ENCODE measurements around the gene DLG2. TPM values are rescaled to one million over a fixed set of nuclear protein-coding genes. Genes with fewer than 3 reads are reported as not detected.

Gene DLG2
- total and polyA plus RNA-seq, 2 of the 4 experiments (the other 2 are of a cell fraction), result 0.31 to 0.36 TPM

- Histone ChIP-seq H3K27me3 (ENCODE audit: control insufficient read depth, insufficient read depth, low read length) (no peaks in the 10 kb centered on the region), H2AK9ac (replicated peaks; ENCODE audit: low read depth, low read length, poor library complexity) (no peak overlapping the region), H3K14ac (replicated peaks; ENCODE audit: low read depth, low read length) (no peak overlapping the region), H3K9me3 (ENCODE audit: control insufficient read depth, insufficient read depth, low read length) (no peaks in the 10 kb centered on the region), H3K36me3 (ENCODE audit: control insufficient read depth, insufficient read depth, low read length) (no peaks in the 10 kb centered on the region), H3K4me3 (ENCODE audit: insufficient read depth, low read depth, low read length) (no peak overlapping the region), H3K56ac (ENCODE audit: extremely low read depth, insufficient read depth, low read length) (no peak overlapping the region), H2BK5ac (ENCODE audit: low read depth, low read length, poor library complexity, severe bottlenecking) (no peak overlapping the region), H4K8ac (ENCODE audit: low read depth in 2 of 2, low read length in 2 of 2) (no peak overlapping the region), H2AK5ac (ENCODE audit: low read depth, low read length) (no peak overlapping the region), H3K18ac (ENCODE audit: low read depth, low read length) (no peak overlapping the region), H2BK15ac (ENCODE audit: low read depth, low read length) (no peak overlapping the region), H2BK120ac (ENCODE audit: low read depth, low read length) (no peak overlapping the region), H3K79me1 (ENCODE audit: low read depth in 1 of 2, low read length in 2 of 2) (no peaks in the 10 kb centered on the region), H3K4ac (ENCODE audit: low read depth, low read length) (no peak overlapping the region), H3K27ac (ENCODE audit: insufficient read depth, low read length) (no peak overlapping the region), H4K5ac (ENCODE audit: low read depth, low read length) (no peak overlapping the region), H4K20me1 (ENCODE audit: insufficient read depth, low read length) (no peaks in the 10 kb centered on the region), H3K9me1 (ENCODE audit: insufficient read depth, low read length) (no peaks in the 10 kb centered on the region), H3K4me1 (ENCODE audit: control insufficient read depth, insufficient read depth, low read length) (no peaks in the 10 kb centered on the region), H4K91ac (ENCODE audit: insufficient read depth, low read depth, low read length) (no peak overlapping the region), H2AFZ (replicated peaks; ENCODE audit: low read length, poor library complexity) (no peak overlapping the region), H3K4me2 (ENCODE audit: low read depth, low read length) (no peak overlapping the region), H3K9ac (ENCODE audit: low read depth, low read length) (no peak overlapping the region), H2BK20ac (ENCODE audit: low read depth, low read length) (no peak overlapping the region), H3K23ac (ENCODE audit: low read depth, low read length) (no peak overlapping the region)
- in situ Hi-C loops (cut with MboI; ENCODE audit: low sequenced_read_pairs) (no loop called here), dilution Hi-C loops (cut with HindIII; ENCODE audit: low sequenced_read_pairs, unreplicated experiment) (no loop called here), intact Hi-C loops (cut with micrococcal nuclease) (no loop called here)
- CTCF ChIA-PET, result interaction anchor here (1.1 kb wide), 1 partner anchor 10 kb away, joined by 3 read pairs; no protein-coding TSS in a partner anchor
- no TSS peak for BruUV-seq (replicated peaks)
- POLR2A ChIA-PET (ENCODE audit: unreplicated experiment), result no interaction called here
- TF ChIP-seq POLR2A (IDR thresholded peaks at IDR 0.05; ENCODE audit: low read depth, low read length) (no peak), SMC3 (IDR thresholded peaks at IDR 0.05; ENCODE audit: low read depth, low read length) (no peak), NFE2L2 (IDR thresholded peaks at IDR 0.05; ENCODE audit: low read depth, low read length) (no peak), MXI1 (IDR thresholded peaks at IDR 0.05; ENCODE audit: borderline replicate concordance, low read depth, low read length) (no peak), RAD21 (IDR thresholded peaks at IDR 0.05; ENCODE audit: low read length) (no peak), FOS (IDR thresholded peaks at IDR 0.05; ENCODE audit: low read depth, low read length) (no peak), RFX5 (IDR thresholded peaks at IDR 0.05; ENCODE audit: low read depth, low read length) (no peak), MAFK (IDR thresholded peaks at IDR 0.05; ENCODE audit: low read depth, low read length) (no peak), RCOR1 (IDR thresholded peaks at IDR 0.05; ENCODE audit: insufficient replicate concordance, low read length) (no peak), BHLHE40 (IDR thresholded peaks at IDR 0.05; ENCODE audit: low read depth, low read length) (no peak), CEBPB (IDR thresholded peaks at IDR 0.05; ENCODE audit: low read depth, low read length) (no peak), CHD1 (IDR thresholded peaks at IDR 0.05; ENCODE audit: low read depth, low read length) (no peak)
- TF ChIP-seq, protein P1, sequence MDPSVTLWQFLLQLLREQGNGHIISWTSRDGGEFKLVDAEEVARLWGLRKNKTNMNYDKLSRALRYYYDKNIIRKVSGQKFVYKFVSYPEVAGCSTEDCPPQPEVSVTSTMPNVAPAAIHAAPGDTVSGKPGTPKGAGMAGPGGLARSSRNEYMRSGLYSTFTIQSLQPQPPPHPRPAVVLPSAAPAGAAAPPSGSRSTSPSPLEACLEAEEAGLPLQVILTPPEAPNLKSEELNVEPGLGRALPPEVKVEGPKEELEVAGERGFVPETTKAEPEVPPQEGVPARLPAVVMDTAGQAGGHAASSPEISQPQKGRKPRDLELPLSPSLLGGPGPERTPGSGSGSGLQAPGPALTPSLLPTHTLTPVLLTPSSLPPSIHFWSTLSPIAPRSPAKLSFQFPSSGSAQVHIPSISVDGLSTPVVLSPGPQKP (IDR thresholded peaks at IDR 0.05; ENCODE audit: borderline replicate concordance, low read depth, low read length), result no peak
- TF ChIP-seq, protein P2, sequence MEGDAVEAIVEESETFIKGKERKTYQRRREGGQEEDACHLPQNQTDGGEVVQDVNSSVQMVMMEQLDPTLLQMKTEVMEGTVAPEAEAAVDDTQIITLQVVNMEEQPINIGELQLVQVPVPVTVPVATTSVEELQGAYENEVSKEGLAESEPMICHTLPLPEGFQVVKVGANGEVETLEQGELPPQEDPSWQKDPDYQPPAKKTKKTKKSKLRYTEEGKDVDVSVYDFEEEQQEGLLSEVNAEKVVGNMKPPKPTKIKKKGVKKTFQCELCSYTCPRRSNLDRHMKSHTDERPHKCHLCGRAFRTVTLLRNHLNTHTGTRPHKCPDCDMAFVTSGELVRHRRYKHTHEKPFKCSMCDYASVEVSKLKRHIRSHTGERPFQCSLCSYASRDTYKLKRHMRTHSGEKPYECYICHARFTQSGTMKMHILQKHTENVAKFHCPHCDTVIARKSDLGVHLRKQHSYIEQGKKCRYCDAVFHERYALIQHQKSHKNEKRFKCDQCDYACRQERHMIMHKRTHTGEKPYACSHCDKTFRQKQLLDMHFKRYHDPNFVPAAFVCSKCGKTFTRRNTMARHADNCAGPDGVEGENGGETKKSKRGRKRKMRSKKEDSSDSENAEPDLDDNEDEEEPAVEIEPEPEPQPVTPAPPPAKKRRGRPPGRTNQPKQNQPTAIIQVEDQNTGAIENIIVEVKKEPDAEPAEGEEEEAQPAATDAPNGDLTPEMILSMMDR (conservative IDR thresholded peaks at IDR 0.05; ENCODE audit: low read depth, low read length), result no peak
- TF ChIP-seq, protein P3, sequence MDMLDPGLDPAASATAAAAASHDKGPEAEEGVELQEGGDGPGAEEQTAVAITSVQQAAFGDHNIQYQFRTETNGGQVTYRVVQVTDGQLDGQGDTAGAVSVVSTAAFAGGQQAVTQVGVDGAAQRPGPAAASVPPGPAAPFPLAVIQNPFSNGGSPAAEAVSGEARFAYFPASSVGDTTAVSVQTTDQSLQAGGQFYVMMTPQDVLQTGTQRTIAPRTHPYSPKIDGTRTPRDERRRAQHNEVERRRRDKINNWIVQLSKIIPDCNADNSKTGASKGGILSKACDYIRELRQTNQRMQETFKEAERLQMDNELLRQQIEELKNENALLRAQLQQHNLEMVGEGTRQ (IDR thresholded peaks at IDR 0.05; ENCODE audit: low read depth, low read length), result no peak
- no peak for DNase-seq
- no CpG with 5 or more reads among the region's 2 CpGs for WGBS, 2 experiments (ENCODE audit: extremely low coverage in 2 of 2, insufficient read length in 1 of 2)
- ATAC-seq (ENCODE audit: low read depth), result no peak
These were observed 1480.3 kb downstream of the DLG2 start for GRCh38 chr11:84146826-84147225.

All from IMR-90 (cell line).